AG08396 (cell line): ENCODE measurements around the gene PFN2.

Source experiments
- DNase-seq: peaks from one replicate; pipeline ENCODE4 v3.0.0; 2012; ENCODE audit warnings: low spot score, mixed read lengths

PFN2 gene

DNA sequence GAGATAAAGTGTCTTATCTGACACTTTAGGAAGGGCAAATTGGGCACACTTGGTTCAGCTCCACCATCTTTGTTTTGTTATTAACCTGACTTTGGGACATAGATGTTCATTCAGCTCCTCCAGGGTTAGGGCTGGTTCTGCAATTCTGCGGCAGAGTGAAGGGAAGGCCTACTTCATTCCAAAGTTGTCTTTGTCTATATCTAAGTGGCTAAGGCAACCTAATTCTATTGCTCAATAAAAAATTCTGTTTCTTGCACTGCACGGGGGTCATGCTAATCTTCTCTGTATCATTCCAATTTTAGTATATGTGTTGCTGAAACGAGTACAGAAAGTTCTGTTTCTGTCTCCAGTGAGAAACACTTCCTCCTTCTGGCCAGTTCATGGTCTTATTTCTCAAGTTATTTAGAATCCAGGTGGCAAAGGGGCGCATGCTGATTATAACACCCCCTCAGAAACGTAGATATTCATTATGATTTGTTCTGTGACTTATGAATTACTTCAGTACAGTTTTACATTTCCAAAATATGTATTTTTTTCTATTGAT, 53.5 kb downstream of the PFN2 start:
- DNase-seq, result no peak
